HEK293 (cell line): ENCODE measurements around the gene GTF2A1.

Source experiments
- CTCF ChIA-PET: fragments of 350-600 bp; formaldehyde crosslinking; extraction: SDS; loops from one replicate; lab custom pipeline; 2021; ENCODE audit warnings: antibody characterized with exemption; lab: Yijun Ruan, JAX
- POLR2A ChIA-PET: fragments of 300-600 bp; formaldehyde crosslinking; extraction: SDS; loops from one replicate; lab custom pipeline; 2020; ENCODE audit warnings: antibody characterized with exemption, inconsistent platforms; lab: Yijun Ruan, JAX
- H3K27ac ChIP-seq: fragments of 200-500 bp; sonication (Bioruptor generic); 2 replicates; pipeline ENCODE4 v1.5.1; 2014; ENCODE audit warnings: low read depth, low read length, control low read depth, inconsistent platforms; ENCODE audit errors: extremely low read depth
- H3K36me3 ChIP-seq, 2 experiments: fragments of 200-500 bp in 1 of 2; sonication (Bioruptor generic) in 1 of 2; 1 replicate in 1 of 2; 2 replicates in 1 of 2; pipeline ENCODE4 v1.5.1; 2014 to 2017; ENCODE audit warnings: inconsistent platforms in 2 of 2, low read length in 2 of 2; ENCODE audit not compliant: control insufficient read depth in 2 of 2, insufficient read depth in 1 of 2
- H3K4me1 ChIP-seq: fragments of 200-500 bp; sonication (Bioruptor generic); 2 replicates; pipeline ENCODE4 v1.5.1; 2014; ENCODE audit warnings: mild to moderate bottlenecking, low read length, inconsistent platforms; ENCODE audit not compliant: control insufficient read depth, insufficient read depth
- H3K4me3 ChIP-seq: 2 replicates; pipeline ENCODE4 v1.5.1; 2011; ENCODE audit warnings: low read depth, mild to moderate bottlenecking, control low read depth, low read length, moderate library complexity
- H3K9me3 ChIP-seq: fragments of 200-500 bp; sonication (Bioruptor generic); 2 replicates; pipeline ENCODE4 v1.5.1; 2014; ENCODE audit warnings: low read depth, low read length, inconsistent platforms; ENCODE audit not compliant: control insufficient read depth, insufficient read depth
- ATF2 ChIP-seq: fragments of 450-650 bp; formaldehyde crosslinking; IDR thresholded peaks from 2 replicates; pipeline ENCODE4 v1.5.1; 2016; ENCODE audit warnings: missing biosample characterization, missing genetic modification characterization, low read depth
- BCL11A ChIP-seq: fragments of 450-650 bp; formaldehyde crosslinking; IDR thresholded peaks from 2 replicates; pipeline ENCODE4 v1.5.1; 2016; ENCODE audit warnings: low read depth, missing biosample characterization, missing genetic modification characterization
- BCL11B ChIP-seq: fragments of 450-650 bp; formaldehyde crosslinking; IDR thresholded peaks from 2 replicates; pipeline ENCODE4 v1.5.1; 2016; ENCODE audit warnings: low read depth, missing biosample characterization, missing genetic modification characterization
- HIC1 ChIP-seq: fragments of 450-650 bp; formaldehyde crosslinking; IDR thresholded peaks from 2 replicates; pipeline ENCODE4 v1.5.1; 2016; ENCODE audit warnings: missing biosample characterization, missing genetic modification characterization
- HOXD13 ChIP-seq: sonication (generic); formaldehyde crosslinking; IDR thresholded peaks from 2 replicates; pipeline ENCODE4 v1.8.0; 2022; ENCODE audit warnings: missing genetic modification reagents, borderline replicate concordance
- RBAK ChIP-seq: fragments of 450-650 bp; formaldehyde crosslinking; IDR thresholded peaks from 2 replicates; pipeline ENCODE4 v1.5.1; 2016; ENCODE audit warnings: missing biosample characterization, missing genetic modification characterization
- SCRT2 ChIP-seq: fragments of 450-650 bp; formaldehyde crosslinking; IDR thresholded peaks from 2 replicates; pipeline ENCODE4 v1.5.1; 2016; ENCODE audit warnings: missing biosample characterization, missing genetic modification characterization
- SETDB1 ChIP-seq: IDR thresholded peaks from one replicate; pipeline ENCODE4 v1.6.1; 2017; ENCODE audit warnings: mild to moderate bottlenecking, low read length, moderate library complexity, mixed read lengths; ENCODE audit not compliant: insufficient read length
- WT1 ChIP-seq: fragments of 450-650 bp; formaldehyde crosslinking; IDR thresholded peaks from 2 replicates; pipeline ENCODE4 v1.5.1; 2016; ENCODE audit warnings: missing biosample characterization, missing genetic modification characterization
- ZBTB10 ChIP-seq: fragments of 450-650 bp; formaldehyde crosslinking; IDR thresholded peaks from 2 replicates; pipeline ENCODE4 v1.5.1; 2016; ENCODE audit warnings: missing biosample characterization, missing genetic modification characterization
- ZBTB8A ChIP-seq: fragments of 450-650 bp; formaldehyde crosslinking; IDR thresholded peaks from 2 replicates; pipeline ENCODE4 v1.5.1; 2016; ENCODE audit warnings: missing biosample characterization, missing genetic modification characterization
- ZFHX2 ChIP-seq: fragments of 450-650 bp; formaldehyde crosslinking; conservative IDR thresholded peaks from 2 replicates; pipeline ENCODE4 v1.5.1; 2016; ENCODE audit warnings: missing biosample characterization, missing genetic modification characterization
- ZFP41 ChIP-seq: fragments of 450-650 bp; formaldehyde crosslinking; IDR thresholded peaks from 2 replicates; pipeline ENCODE4 v1.5.1; 2016; ENCODE audit warnings: missing biosample characterization, missing genetic modification characterization, borderline replicate concordance
- ZNF184 ChIP-seq: fragments of 450-650 bp; IDR thresholded peaks from 2 replicates; pipeline ENCODE4 v1.5.1; 2018; ENCODE audit warnings: missing biosample characterization, mild to moderate bottlenecking, missing genetic modification characterization
- ZNF214 ChIP-seq: fragments of 450-650 bp; formaldehyde crosslinking; IDR thresholded peaks from 2 replicates; pipeline ENCODE4 v1.5.1; 2017; ENCODE audit warnings: missing biosample characterization, mild to moderate bottlenecking, missing genetic modification characterization, borderline replicate concordance
- ZNF223 ChIP-seq: fragments of 450-650 bp; formaldehyde crosslinking; IDR thresholded peaks from 2 replicates; pipeline ENCODE4 v1.5.1; 2016; ENCODE audit warnings: missing biosample characterization, missing genetic modification characterization
- ZNF23 ChIP-seq: fragments of 450-650 bp; formaldehyde crosslinking; IDR thresholded peaks from 2 replicates; pipeline ENCODE4 v1.5.1; 2016; ENCODE audit warnings: missing biosample characterization, missing genetic modification characterization, borderline replicate concordance
- ZNF266 ChIP-seq: fragments of 450-650 bp; formaldehyde crosslinking; IDR thresholded peaks from 2 replicates; pipeline ENCODE4 v1.5.1; 2016; ENCODE audit warnings: missing biosample characterization, missing genetic modification characterization, low read depth
- ZNF366 ChIP-seq: fragments of 450-650 bp; formaldehyde crosslinking; conservative IDR thresholded peaks from 2 replicates; pipeline ENCODE4 v1.5.1; 2016; ENCODE audit warnings: missing biosample characterization, missing genetic modification characterization
- ZNF391 ChIP-seq: fragments of 450-650 bp; formaldehyde crosslinking; IDR thresholded peaks from 2 replicates; pipeline ENCODE4 v1.5.1; 2016; ENCODE audit warnings: low read depth, missing biosample characterization, missing genetic modification characterization, borderline replicate concordance
- ZNF510 ChIP-seq: fragments of 450-650 bp; formaldehyde crosslinking; IDR thresholded peaks from 2 replicates; pipeline ENCODE4 v1.5.1; 2018; ENCODE audit warnings: mild to moderate bottlenecking, missing genetic modification characterization, missing biosample characterization; ENCODE audit not compliant: insufficient replicate concordance
- ZNF514 ChIP-seq: fragments of 450-650 bp; formaldehyde crosslinking; IDR thresholded peaks from 2 replicates; pipeline ENCODE4 v1.5.1; 2016; ENCODE audit warnings: missing biosample characterization, missing genetic modification characterization
- ZNF548 ChIP-seq: fragments of 450-650 bp; formaldehyde crosslinking; IDR thresholded peaks from 2 replicates; pipeline ENCODE4 v1.5.1; 2016; ENCODE audit warnings: missing biosample characterization, missing genetic modification characterization
- ZNF654 ChIP-seq: fragments of 450-650 bp; formaldehyde crosslinking; IDR thresholded peaks from 2 replicates; pipeline ENCODE4 v1.5.1; 2016; ENCODE audit warnings: low read depth, missing biosample characterization, missing genetic modification characterization
- ZNF660 ChIP-seq: fragments of 450-650 bp; IDR thresholded peaks from 2 replicates; pipeline ENCODE4 v1.5.1; 2018; ENCODE audit warnings: missing biosample characterization, mild to moderate bottlenecking, missing genetic modification characterization
- ZNF677 ChIP-seq: fragments of 450-650 bp; IDR thresholded peaks from 2 replicates; pipeline ENCODE4 v1.5.0; 2018; ENCODE audit warnings: missing biosample characterization, mild to moderate bottlenecking, missing genetic modification characterization, moderate library complexity
- ZNF747 ChIP-seq: fragments of 450-650 bp; formaldehyde crosslinking; IDR thresholded peaks from 2 replicates; pipeline ENCODE4 v1.5.1; 2016; ENCODE audit warnings: missing biosample characterization, missing genetic modification characterization
- ZNF777 ChIP-seq: fragments of 450-650 bp; formaldehyde crosslinking; IDR thresholded peaks from 2 replicates; pipeline ENCODE4 v1.5.1; 2017; ENCODE audit warnings: missing biosample characterization, missing genetic modification characterization, borderline replicate concordance
- ZNF791 ChIP-seq: fragments of 450-650 bp; formaldehyde crosslinking; IDR thresholded peaks from 2 replicates; pipeline ENCODE4 v1.5.1; 2016; ENCODE audit warnings: missing biosample characterization, missing genetic modification characterization
- TF ChIP-seq, protein P1 (sequence below): fragments of 450-650 bp; formaldehyde crosslinking; IDR thresholded peaks from 2 replicates; pipeline ENCODE4 v1.5.1; 2016; ENCODE audit warnings: missing biosample characterization, missing genetic modification characterization

Gene GTF2A1

DNA sequence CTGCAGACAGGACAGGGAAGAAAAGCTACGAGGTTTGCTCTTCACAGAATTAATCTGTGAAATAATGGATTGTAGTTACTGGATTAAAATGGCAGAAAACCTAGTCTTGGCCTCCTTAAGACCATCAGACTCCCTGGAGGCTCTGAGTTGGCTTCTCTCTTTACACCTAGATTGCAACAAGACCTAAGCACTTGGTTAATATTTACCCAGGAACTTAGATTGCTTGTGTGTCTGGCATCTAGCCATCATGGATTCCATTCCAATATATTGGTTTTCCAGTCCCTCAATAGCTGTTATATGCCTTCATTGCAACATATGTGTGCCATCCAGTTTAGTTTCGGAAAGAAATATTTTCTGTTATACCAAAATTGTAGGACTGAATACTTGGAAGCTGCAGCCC is 1.9 kb upstream of the GTF2A1 start:
- POLR2A ChIA-PET, result interaction anchor here (1.3 kb wide), 1 partner anchor 53 kb away, joined by 4 read pairs; no protein-coding TSS in a partner anchor
- TF ChIP-seq ZNF660 (tag by site-specific recombination) (no peak), ZNF791 (tag by site-specific recombination) (no peak), ZNF223 (tag by site-specific recombination) (no peak), ZNF654 (tag by site-specific recombination) (no peak), BCL11B (tag by site-specific recombination) (no peak), HIC1 (tag by site-specific recombination) (no peak), ZBTB8A (no peak), SCRT2 (tag by site-specific recombination) (no peak), ZNF184 (tag by site-specific recombination) (no peak), ZNF677 (tag by site-specific recombination) (no peak), ATF2 (tag by site-specific recombination) (no peak), ZNF514 (tag by site-specific recombination) (no peak), ZNF366 (no peak)
- TF ChIP-seq, protein P1, sequence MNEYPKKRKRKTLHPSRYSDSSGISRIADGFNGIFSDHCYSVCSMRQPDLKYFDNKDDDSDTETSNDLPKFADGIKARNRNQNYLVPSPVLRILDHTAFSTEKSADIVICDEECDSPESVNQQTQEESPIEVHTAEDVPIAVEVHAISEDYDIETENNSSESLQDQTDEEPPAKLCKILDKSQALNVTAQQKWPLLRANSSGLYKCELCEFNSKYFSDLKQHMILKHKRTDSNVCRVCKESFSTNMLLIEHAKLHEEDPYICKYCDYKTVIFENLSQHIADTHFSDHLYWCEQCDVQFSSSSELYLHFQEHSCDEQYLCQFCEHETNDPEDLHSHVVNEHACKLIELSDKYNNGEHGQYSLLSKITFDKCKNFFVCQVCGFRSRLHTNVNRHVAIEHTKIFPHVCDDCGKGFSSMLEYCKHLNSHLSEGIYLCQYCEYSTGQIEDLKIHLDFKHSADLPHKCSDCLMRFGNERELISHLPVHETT (tag by site-specific recombination), result no peak
- CTCF ChIA-PET, result interaction anchor here (1.1 to 1.2 kb wide), 2 partner anchors 52 to 242 kb away, joined by 3 read pairs; no protein-coding TSS in a partner anchor

GRCh38 chr14:81222126-81222525 is 1.4 kb upstream of the GTF2A1 start:
- CTCF ChIA-PET, result interaction anchor here (1.1 to 1.6 kb wide), 3 partner anchors 10 to 243 kb away, joined by 3 to 4 read pairs (median 3); no protein-coding TSS in a partner anchor
- Histone ChIP-seq H3K4me1 (peaks cover 5% of the 10 kb centered on the region), H3K4me3 (no peak overlapping the region)
- TF ChIP-seq ZNF23 (tag by site-specific recombination) (no peak), ZNF266 (no peak), RBAK (tag by site-specific recombination) (no peak), ZNF510 (tag by site-specific recombination) (no peak), ZNF747 (tag by site-specific recombination) (no peak), ZFP41 (tag by site-specific recombination) (no peak), ZBTB10 (tag by site-specific recombination) (no peak), ZNF391 (tag by site-specific recombination) (no peak), HOXD13 (CRISPR knock-in tag) (no peak), ZFHX2 (no peak), WT1 (tag by site-specific recombination) (no peak), ZNF548 (tag by site-specific recombination) (no peak), ZNF777 (tag by site-specific recombination) (no peak), SETDB1 (no peak), BCL11A (no peak), ZNF214 (tag by site-specific recombination) (no peak)

More for the DNA sequence above, 1.9 kb upstream of the GTF2A1 start:
- no peaks in the 10 kb centered on the region for H3K36me3 ChIP-seq
- H3K27ac ChIP-seq, result no peak overlapping the region
- no peak overlapping the region for H3K4me3 ChIP-seq
- no peaks in the 10 kb centered on the region for H3K9me3 ChIP-seq
- H3K4me1 ChIP-seq, result peaks cover 5% of the 10 kb centered on the region

More at GRCh38 chr14:81222126-81222525, 1.4 kb upstream of the GTF2A1 start:
- no peak overlapping the region; the same call in 1 of the 2 replicates for H3K27ac ChIP-seq
- POLR2A ChIA-PET, result no interaction called here
- no peaks in the 10 kb centered on the region for H3K36me3 ChIP-seq
- no peaks in the 10 kb centered on the region for H3K9me3 ChIP-seq
